HG03025 (cell line): ENCODE measurements around the gene CD48.
"Not testable (repeated sequence)": the region's sequence is repeated elsewhere in the genome, so short reads cannot be mapped to it uniquely, and the experiment has no call there.

Experiments
- ATAC-seq: cut with Tn5 transposase; IDR thresholded peaks from one replicate; pipeline ENCODE4 v1.9.1; 2021; ENCODE audit warnings: mild to moderate bottlenecking, moderate library complexity; ENCODE audit not compliant: unreplicated experiment, low FRiP score

Gene CD48

DNA sequence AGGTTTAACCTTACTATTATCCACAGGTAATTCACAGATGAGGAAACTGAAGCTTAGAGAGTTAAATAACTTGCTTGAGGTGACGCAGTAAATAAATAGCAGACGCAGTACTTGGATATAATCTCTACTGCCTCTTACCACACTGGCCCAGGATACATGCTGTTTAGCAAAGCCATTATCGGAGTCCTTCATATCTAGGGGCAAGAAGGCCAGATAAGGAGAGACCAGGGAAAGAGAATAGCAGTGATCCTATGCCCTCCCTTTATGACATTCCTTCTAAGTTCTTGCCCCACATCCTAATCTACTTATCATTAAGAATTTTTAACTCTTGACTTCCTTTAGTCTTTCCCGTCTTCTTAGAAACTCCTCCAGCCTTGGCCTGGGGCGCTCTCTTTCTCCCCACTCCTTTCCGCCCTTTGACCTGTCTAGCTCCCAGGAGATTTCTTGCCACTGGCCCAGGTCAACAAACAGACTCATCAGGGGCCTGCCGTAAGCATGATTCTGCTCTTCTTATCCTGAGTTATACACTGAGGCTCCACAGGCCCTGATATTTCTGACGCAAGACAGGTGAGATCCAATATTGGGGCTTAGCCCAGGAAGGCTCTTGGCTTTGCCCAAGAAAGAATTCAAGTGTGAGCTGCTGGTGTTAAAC lies 53.3 kb downstream of the CD48 start:
- no peak for ATAC-seq

DNA sequence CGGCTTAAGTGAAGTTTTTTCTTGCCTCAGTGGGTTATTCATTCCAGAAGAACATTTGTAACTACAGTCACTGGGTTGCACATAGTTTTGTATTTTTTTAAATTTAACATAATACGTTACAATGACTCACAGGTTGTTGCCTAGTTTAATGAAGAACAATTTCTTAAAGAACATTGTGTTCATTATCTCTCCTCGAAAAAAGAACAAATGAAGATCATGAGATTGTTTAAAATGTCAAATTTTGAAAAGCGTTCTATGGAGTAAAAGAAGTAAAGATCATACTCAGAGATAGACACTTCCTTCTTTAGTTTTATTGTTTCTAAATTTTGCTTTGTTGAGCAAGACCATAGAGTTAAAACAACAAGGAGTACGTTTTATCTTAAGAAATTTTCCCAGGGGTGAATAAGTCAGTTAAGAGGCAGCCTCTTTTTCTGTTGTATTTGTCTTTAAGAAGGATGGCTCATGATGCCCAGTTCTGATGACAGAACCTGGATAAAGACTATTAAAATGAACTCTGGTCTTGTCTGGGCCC lies 54.3 kb downstream of the CD48 start:
- ATAC-seq, result no peak

- ATAC-seq, result no peak
Measured at GRCh38 chr1:160656737-160657136, 54.9 kb downstream of the CD48 start.

DNA sequence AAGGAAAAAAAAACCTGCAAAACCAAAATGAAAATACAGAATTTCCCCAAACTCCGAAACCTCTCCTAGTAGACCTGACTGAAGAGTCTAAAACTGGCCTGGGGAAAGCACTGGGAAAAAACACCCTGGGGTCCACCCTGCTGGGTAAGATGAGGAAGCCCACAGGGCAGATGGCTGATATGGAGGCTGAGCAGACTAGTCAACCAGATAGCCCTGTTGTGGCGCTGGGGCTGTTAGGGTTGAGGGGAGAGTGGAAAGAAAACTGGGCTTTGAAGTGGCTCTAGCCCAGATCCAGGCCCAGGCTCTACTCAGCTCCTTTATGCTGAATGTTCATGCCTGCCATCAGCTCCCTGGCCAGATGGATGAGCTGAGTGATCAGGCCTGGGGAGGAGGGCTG lies 58.0 kb downstream of the CD48 start:
- ATAC-seq, result no peak

DNA sequence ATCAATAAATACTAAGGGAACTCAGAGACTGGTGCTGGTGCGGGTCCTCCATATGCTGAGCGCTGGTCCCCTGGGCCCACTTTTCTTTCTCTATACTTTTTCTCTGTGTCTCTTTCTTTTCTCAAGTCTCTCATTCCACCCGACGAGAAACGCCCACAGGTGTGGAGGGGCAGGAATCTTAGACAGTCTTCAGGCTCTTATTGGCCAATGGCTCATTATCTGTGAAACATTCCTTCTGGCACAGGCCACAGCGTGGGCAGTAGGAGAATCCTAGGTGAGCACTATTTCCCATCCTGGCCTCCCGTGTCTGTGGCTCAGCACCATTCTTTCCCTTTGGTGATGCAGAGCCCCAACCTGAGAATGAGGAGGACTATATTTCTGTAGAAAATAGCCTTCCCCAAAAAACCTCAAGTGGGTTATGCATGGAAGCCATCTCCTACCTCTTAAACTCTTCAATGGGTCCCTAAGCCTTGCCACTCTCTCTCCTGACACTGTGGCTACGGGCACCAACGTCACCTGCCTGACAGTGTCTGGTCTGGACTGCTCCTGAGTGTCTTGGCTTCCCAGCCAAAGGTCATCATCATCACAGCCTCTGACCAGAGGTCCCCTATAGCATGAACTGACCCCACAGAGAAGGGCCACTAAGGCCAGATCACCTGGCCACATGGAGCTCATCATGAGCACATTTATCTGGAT lies 58.5 kb downstream of the CD48 start:
- ATAC-seq, result no peak

DNA sequence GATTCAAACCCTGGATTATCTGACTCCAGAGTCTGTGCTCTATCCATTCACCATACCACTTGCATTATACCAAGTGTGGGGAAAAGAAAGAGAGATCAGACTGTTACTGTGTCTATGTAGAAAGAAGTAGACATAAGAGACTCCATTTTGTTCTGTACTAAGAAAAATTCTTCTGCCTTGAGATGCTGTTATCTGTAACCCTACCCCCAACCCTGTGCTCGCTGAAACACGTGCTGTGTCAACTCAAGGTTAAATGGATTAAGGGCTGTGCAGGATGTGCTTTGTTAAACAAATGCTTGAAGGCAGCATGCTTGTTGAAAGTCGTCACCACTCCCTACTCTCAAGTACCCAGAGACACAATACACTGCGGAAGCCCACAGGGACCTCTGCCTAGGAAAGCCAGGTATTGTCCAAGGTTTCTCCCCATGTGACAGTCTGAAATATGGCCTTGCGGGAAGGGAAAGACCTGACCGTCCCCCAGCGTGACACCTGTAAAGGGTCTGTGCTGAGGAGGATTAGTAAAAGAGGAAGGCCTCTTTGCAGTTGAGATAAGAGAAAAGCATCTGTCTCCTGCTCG lies 59.5 kb downstream of the CD48 start:
- not testable (repeated sequence) for ATAC-seq

GRCh38 chr1:160651433-160652064 lies 60.1 kb downstream of the CD48 start:
- ATAC-seq, result no peak

GRCh38 chr1:160647329-160647720 lies 64.3 kb downstream of the CD48 start:
- no peak for ATAC-seq

GRCh38 chr1:160646711-160647328 lies 64.8 kb downstream of the CD48 start, which contains the start of gene SLAMF1:
TSS of gene SLAMF1 (minus strand) at chr1:160647044. CDS start at chr1:160646945, 99 bp downstream.
- no peak for ATAC-seq

GRCh38 chr1:160646180-160646579 lies 65.4 kb downstream of the CD48 start:
- no peak for ATAC-seq

DNA sequence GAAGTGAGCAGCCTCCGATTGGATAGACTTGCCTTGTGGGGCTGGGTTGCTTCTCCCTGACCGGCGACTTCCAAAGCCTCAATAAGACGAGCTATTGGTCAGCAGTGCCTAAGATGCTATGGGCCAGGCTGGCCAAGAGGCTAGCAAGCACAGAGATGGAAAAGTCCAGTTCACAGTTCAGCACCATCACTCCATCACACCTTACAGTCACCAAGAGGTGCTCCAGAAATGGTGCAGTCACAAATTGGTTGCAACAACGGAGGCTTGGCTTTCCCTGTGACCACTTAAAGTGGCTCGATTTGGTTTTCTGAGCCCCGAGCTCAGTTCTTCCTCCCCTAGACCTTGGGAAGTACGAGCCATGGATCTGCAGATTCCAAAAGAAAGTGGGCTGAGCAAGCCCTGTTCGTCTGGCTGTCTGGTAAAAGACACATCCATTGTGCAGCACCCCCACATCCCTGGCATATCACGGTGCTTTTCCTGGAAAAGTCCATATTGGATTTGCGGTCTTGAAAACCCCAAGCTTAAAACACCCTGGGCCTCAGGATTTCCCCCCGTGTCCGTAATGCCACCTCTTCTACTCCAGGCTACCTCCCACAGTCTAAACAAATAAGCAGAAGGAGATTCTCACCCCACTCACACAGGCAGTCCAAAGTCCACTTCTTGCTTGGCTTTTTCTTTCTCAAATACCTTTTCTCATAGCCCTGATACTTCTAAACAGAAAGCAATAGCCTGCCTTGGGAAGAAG lies 66.1 kb downstream of the CD48 start:
- ATAC-seq, result no peak

GRCh38 chr1:160644399-160644798 lies 67.2 kb downstream of the CD48 start:
- ATAC-seq, result no peak

- ATAC-seq, result no peak
Measured at GRCh38 chr1:160643138-160643537, 68.5 kb downstream of the CD48 start.

- ATAC-seq, result no peak
Measured at GRCh38 chr1:160642281-160642644, 69.4 kb downstream of the CD48 start.

GRCh38 chr1:160641323-160642280 lies 70.0 kb downstream of the CD48 start:
- ATAC-seq, result no peak

DNA sequence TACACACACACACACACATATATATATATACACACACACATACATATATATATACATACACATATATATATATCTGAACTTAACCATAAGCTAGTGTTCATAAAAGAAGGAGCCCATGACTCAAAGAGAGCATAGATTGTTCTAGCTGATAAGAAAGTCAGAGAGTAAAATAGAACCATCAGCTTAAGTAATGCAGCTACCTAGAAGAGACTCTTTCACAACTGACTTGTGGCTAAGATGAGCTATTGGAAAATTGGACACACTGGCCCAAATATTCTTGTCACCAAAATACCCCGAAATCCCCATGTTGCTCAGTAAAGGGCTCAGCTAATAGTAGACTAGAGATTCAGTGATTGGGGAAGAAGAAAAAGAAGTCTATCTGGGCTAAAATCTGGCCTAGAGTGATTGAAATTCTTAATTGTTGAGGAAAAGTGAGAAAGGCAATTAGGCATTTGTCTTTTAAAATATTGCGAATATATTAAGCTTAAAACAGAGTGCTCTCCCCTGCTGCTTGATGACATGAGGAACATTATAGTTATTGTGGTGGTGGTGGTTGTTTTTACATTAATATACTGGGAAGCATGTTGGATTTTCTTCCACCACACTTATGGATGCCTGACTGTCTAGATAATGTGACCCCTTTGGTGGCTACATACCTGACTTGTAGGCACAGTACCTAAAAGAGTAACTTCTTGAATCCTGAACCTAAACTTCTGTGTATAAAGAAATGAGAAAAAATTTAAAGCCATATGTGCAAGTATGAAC lies 71.1 kb downstream of the CD48 start:
- no peak for ATAC-seq

DNA sequence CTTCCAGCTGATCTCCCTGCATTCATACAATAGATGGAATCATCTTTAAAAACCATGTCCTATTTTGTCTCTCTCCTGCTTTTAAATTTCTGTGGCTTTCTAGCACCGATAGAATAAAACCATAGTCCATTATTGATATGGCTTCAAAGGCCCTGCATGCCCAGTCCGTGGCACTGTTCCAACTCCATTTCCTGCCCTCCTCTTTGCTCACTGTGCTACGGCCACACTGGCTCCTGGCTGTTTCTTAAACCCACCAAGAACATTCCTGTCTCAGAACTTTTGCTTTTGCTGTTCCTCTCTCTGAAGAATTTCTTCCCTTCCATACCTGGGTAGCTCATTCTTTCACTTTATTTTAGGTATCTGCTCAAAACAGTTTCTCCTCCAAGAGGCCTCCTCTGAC lies 72.0 kb downstream of the CD48 start:
- no peak for ATAC-seq

- ATAC-seq, result no peak
Measured at GRCh38 chr1:160638926-160639325, 72.7 kb downstream of the CD48 start.
